Erythroblast (primary cell): Measurements from ENCODE around the gene PATJ.
"Not testable (repeated sequence)": the region's sequence is repeated elsewhere in the genome, so short reads cannot be mapped to it uniquely, and the experiment has no call there.

Source experiments
- GATA1 ChIP-seq: IDR thresholded peaks from 2 replicates; pipeline ENCODE4 v1.6.1; 2011; ENCODE audit warnings: low read depth, mild to moderate bottlenecking, control low read depth, low read length, moderate library complexity
- POLR2A ChIP-seq: IDR thresholded peaks from 2 replicates; pipeline ENCODE4 v1.6.1; 2011; ENCODE audit warnings: mild to moderate bottlenecking, low read length

- TF ChIP-seq POLR2A, GATA1: not testable (repeated sequence)
Observed at GRCh38 chr1:61966450-61967225, 224.4 kb downstream of the PATJ start.
